Measurements from ENCODE around the gene SEMA4D.

The SEMA4D gene

DNA sequence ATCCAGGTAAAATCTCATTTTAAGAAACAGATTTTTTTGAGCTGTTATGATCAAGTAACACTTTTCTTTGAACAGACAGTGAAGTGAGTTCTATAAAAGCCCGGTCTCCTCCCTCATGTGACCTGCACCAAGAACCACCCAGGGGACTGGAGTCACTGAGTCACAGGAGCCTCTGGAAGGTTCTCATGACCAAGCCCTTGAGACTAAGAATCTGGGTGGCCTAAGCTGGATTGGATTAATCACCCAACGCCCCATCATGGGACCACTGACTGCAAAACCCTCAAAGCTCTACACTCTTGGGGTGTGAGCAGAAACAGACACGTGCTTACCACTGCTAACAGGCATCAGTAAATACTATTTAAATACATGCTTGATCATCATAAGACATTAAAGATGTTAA lies 131.2 kb downstream of the SEMA4D start:
- TF ChIP-seq CEBPB (IDR thresholded peaks at IDR 0.05) (no peak), EGR1 (IDR thresholded peaks at IDR 0.05) (no peak), ZBTB7A (IDR thresholded peaks at IDR 0.05; ENCODE audit: low read depth) (no peak), CREB1 (IDR thresholded peaks at IDR 0.05; ENCODE audit: low read depth) (no peak), FOXM1 (IDR thresholded peaks at IDR 0.05; ENCODE audit: borderline replicate concordance, low read depth) (no peak), TEAD4 (IDR thresholded peaks at IDR 0.05) (no peak), EP300 (IDR thresholded peaks at IDR 0.05; ENCODE audit: borderline replicate concordance) (no peak), RAD21 (IDR thresholded peaks at IDR 0.05; ENCODE audit: low read depth) (no peak), TAF1 (IDR thresholded peaks at IDR 0.05; ENCODE audit: low read depth) (no peak), NFIC (IDR thresholded peaks at IDR 0.05) (no peak), YY1 (IDR thresholded peaks at IDR 0.05; ENCODE audit: low read depth) (no peak), TCF12 (IDR thresholded peaks at IDR 0.05; ENCODE audit: low read depth) (no peak)
- TF ChIP-seq, protein P1, sequence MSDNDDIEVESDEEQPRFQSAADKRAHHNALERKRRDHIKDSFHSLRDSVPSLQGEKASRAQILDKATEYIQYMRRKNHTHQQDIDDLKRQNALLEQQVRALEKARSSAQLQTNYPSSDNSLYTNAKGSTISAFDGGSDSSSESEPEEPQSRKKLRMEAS (IDR thresholded peaks at IDR 0.05) = no peak
- TF ChIP-seq, protein P2, sequence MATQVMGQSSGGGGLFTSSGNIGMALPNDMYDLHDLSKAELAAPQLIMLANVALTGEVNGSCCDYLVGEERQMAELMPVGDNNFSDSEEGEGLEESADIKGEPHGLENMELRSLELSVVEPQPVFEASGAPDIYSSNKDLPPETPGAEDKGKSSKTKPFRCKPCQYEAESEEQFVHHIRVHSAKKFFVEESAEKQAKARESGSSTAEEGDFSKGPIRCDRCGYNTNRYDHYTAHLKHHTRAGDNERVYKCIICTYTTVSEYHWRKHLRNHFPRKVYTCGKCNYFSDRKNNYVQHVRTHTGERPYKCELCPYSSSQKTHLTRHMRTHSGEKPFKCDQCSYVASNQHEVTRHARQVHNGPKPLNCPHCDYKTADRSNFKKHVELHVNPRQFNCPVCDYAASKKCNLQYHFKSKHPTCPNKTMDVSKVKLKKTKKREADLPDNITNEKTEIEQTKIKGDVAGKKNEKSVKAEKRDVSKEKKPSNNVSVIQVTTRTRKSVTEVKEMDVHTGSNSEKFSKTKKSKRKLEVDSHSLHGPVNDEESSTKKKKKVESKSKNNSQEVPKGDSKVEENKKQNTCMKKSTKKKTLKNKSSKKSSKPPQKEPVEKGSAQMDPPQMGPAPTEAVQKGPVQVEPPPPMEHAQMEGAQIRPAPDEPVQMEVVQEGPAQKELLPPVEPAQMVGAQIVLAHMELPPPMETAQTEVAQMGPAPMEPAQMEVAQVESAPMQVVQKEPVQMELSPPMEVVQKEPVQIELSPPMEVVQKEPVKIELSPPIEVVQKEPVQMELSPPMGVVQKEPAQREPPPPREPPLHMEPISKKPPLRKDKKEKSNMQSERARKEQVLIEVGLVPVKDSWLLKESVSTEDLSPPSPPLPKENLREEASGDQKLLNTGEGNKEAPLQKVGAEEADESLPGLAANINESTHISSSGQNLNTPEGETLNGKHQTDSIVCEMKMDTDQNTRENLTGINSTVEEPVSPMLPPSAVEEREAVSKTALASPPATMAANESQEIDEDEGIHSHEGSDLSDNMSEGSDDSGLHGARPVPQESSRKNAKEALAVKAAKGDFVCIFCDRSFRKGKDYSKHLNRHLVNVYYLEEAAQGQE (IDR thresholded peaks at IDR 0.05; ENCODE audit: low read depth) = no peak
- TF ChIP-seq, protein P3, sequence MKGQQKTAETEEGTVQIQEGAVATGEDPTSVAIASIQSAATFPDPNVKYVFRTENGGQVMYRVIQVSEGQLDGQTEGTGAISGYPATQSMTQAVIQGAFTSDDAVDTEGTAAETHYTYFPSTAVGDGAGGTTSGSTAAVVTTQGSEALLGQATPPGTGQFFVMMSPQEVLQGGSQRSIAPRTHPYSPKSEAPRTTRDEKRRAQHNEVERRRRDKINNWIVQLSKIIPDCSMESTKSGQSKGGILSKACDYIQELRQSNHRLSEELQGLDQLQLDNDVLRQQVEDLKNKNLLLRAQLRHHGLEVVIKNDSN (IDR thresholded peaks at IDR 0.05) = no peak

DNA sequence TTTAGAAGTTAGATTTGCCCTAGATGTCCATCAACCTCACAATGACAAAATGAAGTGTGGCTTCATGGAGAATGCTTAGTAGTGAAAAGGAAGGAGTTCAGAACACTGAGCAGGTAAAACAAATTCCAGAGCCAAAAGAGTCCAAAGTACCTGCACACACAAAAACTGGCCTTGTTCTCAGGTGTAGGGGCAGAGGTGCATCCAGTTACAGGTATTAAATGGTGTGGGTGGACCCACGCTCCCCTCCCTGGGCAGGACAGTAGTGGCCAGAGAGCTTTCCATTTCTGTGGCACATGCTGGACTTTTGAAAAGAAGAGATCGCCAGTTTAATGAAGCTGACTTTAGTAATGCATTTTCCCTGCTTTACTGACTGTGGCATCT lies 132.4 kb downstream of the SEMA4D start:
- no peak for TF ChIP-seq TEAD4 (IDR thresholded peaks at IDR 0.05)
- TF ChIP-seq EGR1 (IDR thresholded peaks at IDR 0.05) = no peak
- TF ChIP-seq TAF1 (IDR thresholded peaks at IDR 0.05; ENCODE audit: low read depth) = no peak
- no peak for TF ChIP-seq TCF12 (IDR thresholded peaks at IDR 0.05; ENCODE audit: low read depth)
- TF ChIP-seq FOXM1 (IDR thresholded peaks at IDR 0.05; ENCODE audit: borderline replicate concordance, low read depth) = no peak

DNA sequence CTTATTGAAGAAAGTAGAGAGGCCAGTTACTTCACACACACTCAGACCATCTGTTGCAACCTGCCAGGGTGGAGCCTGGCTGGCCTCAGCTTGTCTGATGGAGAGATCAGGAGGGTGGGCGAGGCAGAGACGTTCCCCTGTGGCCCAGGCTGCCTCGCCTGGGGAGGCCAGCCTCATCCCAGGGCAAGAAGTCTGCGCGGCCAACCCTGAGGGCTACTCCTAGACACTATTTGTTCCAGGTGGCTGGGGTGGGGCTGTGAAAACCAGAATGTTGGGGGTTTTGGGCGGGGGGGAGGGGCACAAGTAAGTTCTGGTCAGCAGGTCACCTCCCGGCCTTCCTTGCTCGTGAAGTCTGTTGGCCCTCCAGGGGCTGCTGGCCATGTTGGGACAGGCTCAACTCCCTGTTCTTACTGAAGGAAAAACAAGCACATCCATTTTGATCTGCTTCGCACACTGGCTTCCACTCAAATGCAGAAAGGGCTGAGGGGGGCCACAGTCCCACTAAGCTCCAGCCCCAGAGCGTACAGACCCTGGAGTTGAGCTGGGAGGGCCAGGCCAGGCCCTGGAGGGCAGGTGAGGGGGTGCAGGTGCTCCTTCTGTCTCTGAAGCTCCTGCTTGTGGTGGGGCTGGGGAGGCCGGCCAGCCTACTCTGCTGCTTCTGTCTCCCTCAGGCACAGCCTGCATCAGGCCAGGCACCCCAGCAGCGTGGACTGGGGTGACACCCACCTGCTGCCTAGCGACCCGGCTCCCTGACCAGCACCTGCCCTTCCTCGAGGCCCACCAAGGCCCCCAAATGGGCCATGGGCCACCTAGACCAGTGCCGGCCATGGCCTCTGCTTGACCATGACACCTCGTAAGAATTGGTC lies 133.0 kb downstream of the SEMA4D start:
- TF ChIP-seq YY1 (IDR thresholded peaks at IDR 0.05; ENCODE audit: low read depth) (no peak), FOXM1 (IDR thresholded peaks at IDR 0.05; ENCODE audit: borderline replicate concordance, low read depth) (no peak), EGR1 (IDR thresholded peaks at IDR 0.05) (no peak), NFIC (IDR thresholded peaks at IDR 0.05) (no peak), CREB1 (IDR thresholded peaks at IDR 0.05; ENCODE audit: low read depth) (no peak), TAF1 (IDR thresholded peaks at IDR 0.05; ENCODE audit: low read depth) (no peak), EP300 (IDR thresholded peaks at IDR 0.05; ENCODE audit: borderline replicate concordance) (no peak), TCF12 (IDR thresholded peaks at IDR 0.05; ENCODE audit: low read depth) (no peak), TEAD4 (IDR thresholded peaks at IDR 0.05) (no peak), ZBTB7A (IDR thresholded peaks at IDR 0.05; ENCODE audit: low read depth) (no peak), CEBPB (IDR thresholded peaks at IDR 0.05) (no peak)
- TF ChIP-seq, protein P2 (IDR thresholded peaks at IDR 0.05; ENCODE audit: low read depth) = no peak
- TF ChIP-seq, protein P1 (IDR thresholded peaks at IDR 0.05) = no peak
- TF ChIP-seq, protein P3 (IDR thresholded peaks at IDR 0.05) = no peak

DNA sequence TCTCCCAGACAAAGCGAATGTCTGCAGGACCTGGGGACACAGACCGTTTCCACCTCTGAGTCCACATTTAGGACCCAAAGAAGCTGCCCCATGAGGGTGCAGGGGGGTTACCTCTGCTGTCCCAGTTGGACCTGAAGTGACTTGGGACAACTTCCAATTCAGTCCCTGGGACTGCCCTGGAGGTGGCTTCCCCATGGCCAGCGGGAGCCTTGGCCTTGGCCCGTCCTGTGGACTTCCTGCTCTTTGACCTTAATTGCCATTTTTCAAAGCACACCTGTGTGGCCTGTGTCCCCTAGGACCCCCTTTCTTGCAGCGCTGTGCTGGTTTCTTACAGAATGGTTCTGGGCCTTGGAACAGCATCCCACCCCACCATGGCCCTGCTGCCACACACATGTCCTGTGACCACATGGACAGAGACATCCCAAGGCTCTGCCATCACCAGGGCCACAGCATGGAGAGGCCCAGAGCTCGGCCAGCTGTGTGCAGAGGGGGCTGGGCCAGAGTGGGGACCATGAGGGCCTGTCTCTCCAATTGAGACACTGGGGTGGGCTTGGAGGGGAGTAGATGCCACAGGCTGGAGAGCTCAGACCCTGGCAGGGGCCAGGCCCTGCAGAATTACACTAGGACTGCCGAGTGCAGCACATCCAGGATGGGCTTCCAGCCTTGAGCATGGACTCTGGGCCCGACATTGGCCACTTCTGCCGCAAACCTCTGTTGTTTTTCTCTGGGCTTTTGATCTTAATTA lies 133.8 kb downstream of the SEMA4D start:
- TF ChIP-seq TEAD4 (IDR thresholded peaks at IDR 0.05) (no peak), FOXM1 (IDR thresholded peaks at IDR 0.05; ENCODE audit: borderline replicate concordance, low read depth) (no peak), EP300 (IDR thresholded peaks at IDR 0.05; ENCODE audit: borderline replicate concordance) (no peak), TAF1 (IDR thresholded peaks at IDR 0.05; ENCODE audit: low read depth) (no peak), TCF12 (IDR thresholded peaks at IDR 0.05; ENCODE audit: low read depth) (no peak), NFIC (IDR thresholded peaks at IDR 0.05) (no peak), ZBTB7A (IDR thresholded peaks at IDR 0.05; ENCODE audit: low read depth) (no peak), EGR1 (IDR thresholded peaks at IDR 0.05) (no peak), YY1 (IDR thresholded peaks at IDR 0.05; ENCODE audit: low read depth) (no peak), CREB1 (IDR thresholded peaks at IDR 0.05; ENCODE audit: low read depth) (no peak), RAD21 (IDR thresholded peaks at IDR 0.05; ENCODE audit: low read depth) (no peak), CEBPB (IDR thresholded peaks at IDR 0.05) (no peak)
- TF ChIP-seq, protein P1 (IDR thresholded peaks at IDR 0.05) = no peak
- TF ChIP-seq, protein P2 (IDR thresholded peaks at IDR 0.05; ENCODE audit: low read depth) = no peak
- TF ChIP-seq, protein P3 (IDR thresholded peaks at IDR 0.05) = no peak

Data from Ishikawa (cell line).